IPS-15b (cell line): Measurements from ENCODE around the gene PTPN14.

Experiments
- H3K27me3 ChIP-seq: one replicate; pipeline ENCODE4 v1.6.1; 2013; ENCODE audit warnings: low read length; ENCODE audit not compliant: control insufficient read depth, insufficient read depth
- H3K36me3 ChIP-seq: one replicate; pipeline ENCODE4 v1.6.1; 2013; ENCODE audit warnings: low read length; ENCODE audit not compliant: control insufficient read depth, insufficient read depth
- H3K4me1 ChIP-seq: one replicate; pipeline ENCODE4 v1.6.1; 2013; ENCODE audit warnings: mild to moderate bottlenecking, low read length; ENCODE audit not compliant: control insufficient read depth, insufficient read depth
- H3K4me3 ChIP-seq: one replicate; pipeline ENCODE4 v1.5.1; 2013; ENCODE audit warnings: low read depth, low read length
- H3K9ac ChIP-seq: one replicate; pipeline ENCODE4 v1.6.1; 2013; ENCODE audit warnings: low read depth, mild to moderate bottlenecking, low read length
- H3K9me3 ChIP-seq: one replicate; pipeline ENCODE4 v1.6.1; 2013; ENCODE audit warnings: mild to moderate bottlenecking, low read length; ENCODE audit not compliant: control insufficient read depth, insufficient read depth

The PTPN14 gene

GRCh38 chr1:214454569-214455396 lies 96.6 kb downstream of the PTPN14 start:
- H3K9ac ChIP-seq = no peak overlapping the region
- peaks cover 16% of the 10 kb centered on the region for H3K4me1 ChIP-seq
- H3K9me3 ChIP-seq = no peaks in the 10 kb centered on the region
- no peaks in the 10 kb centered on the region for H3K27me3 ChIP-seq
- H3K36me3 ChIP-seq = no peaks in the 10 kb centered on the region
- H3K4me3 ChIP-seq = no peak overlapping the region

GRCh38 chr1:214453109-214453722 lies 98.2 kb downstream of the PTPN14 start:
- Histone ChIP-seq H3K4me3 (no peak overlapping the region), H3K36me3 (no peaks in the 10 kb centered on the region), H3K9ac (no peak overlapping the region), H3K27me3 (no peaks in the 10 kb centered on the region), H3K4me1 (peaks cover 18% of the 10 kb centered on the region), H3K9me3 (no peaks in the 10 kb centered on the region)

DNA sequence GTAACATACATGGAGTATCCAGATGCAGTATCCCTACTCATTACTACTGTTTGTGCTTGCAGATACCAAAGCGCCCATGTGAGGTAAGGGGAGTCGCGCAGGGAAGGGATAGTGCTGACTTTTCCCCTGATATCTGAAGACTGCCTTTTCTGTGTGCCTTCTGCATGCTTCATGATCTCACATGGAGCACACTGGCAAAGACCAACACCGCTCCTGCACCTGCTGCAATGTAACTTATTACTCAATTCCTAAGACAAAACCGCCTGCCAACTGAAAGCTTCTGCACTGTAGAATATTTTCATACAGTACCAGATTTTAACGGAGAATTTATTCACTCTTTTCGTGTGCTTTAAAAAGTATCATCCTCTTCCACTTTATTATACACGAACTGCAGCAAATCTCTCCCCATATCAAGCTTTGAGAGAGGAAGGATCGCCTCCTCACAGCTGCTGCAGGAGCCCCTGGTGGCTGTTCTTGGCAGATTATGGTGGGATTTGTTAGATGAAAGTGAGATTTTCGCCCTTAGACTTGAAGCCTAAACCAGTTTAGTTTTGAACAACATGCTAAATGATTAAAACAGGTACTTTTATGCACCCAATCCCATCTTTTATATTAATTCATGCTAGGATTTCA lies 99.1 kb downstream of the PTPN14 start:
- Histone ChIP-seq H3K27me3 (no peaks in the 10 kb centered on the region), H3K4me1 (peaks cover 25% of the 10 kb centered on the region), H3K9ac (no peak overlapping the region), H3K9me3 (no peaks in the 10 kb centered on the region), H3K4me3 (no peak overlapping the region), H3K36me3 (no peaks in the 10 kb centered on the region)

- no peak overlapping the region for H3K4me3 ChIP-seq
- peaks cover 32% of the 10 kb centered on the region for H3K4me1 ChIP-seq
- no peaks in the 10 kb centered on the region for H3K9me3 ChIP-seq
- H3K27me3 ChIP-seq = no peaks in the 10 kb centered on the region
- H3K36me3 ChIP-seq = no peaks in the 10 kb centered on the region
- H3K9ac ChIP-seq = no peak overlapping the region
Measured at GRCh38 chr1:214451596-214451995, 99.8 kb downstream of the PTPN14 start.

DNA sequence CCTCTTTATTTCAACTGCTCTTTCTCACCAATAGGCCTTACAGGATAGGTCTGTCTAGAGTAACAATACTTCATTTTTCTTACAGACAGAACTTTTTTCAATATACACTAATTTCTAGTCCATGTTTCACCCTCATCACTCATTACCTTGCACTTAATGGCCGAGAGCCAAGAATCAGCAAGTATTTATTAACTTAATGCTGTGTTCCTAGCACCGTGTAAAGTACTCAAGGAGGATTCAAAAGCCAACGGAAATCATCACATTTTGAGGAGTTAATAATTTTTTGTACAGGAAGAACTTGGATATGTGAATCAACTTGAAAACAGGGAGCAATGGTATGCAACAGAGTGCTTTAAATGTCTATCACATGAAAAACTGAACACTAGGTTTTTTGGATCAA lies 102.0 kb downstream of the PTPN14 start:
- no peaks in the 10 kb centered on the region for H3K36me3 ChIP-seq
- no peak overlapping the region for H3K9ac ChIP-seq
- no peaks in the 10 kb centered on the region for H3K27me3 ChIP-seq
- H3K4me3 ChIP-seq = no peak overlapping the region
- H3K9me3 ChIP-seq = no peaks in the 10 kb centered on the region
- peaks cover 37% of the 10 kb centered on the region for H3K4me1 ChIP-seq

DNA sequence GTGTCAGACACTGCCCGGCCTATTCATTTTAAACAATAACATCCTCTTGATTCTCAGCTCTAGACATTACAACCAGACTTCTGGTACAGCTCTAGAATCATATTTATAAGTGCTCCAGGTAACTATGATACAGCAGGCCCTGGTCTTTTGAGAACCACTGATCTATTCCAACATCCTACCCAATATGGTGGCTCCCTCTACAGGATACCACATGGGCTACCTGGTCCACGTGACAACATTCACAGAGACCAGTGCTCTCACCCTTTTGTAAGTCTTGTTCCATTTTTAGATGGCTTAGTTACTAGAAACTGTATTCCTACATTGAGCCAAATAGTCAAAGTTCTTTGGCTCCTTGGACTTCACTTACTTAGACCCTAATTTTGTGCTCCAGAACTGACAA lies 102.9 kb downstream of the PTPN14 start:
- no peaks in the 10 kb centered on the region for H3K27me3 ChIP-seq
- H3K4me1 ChIP-seq = peaks cover 37% of the 10 kb centered on the region
- no peak overlapping the region for H3K9ac ChIP-seq
- H3K9me3 ChIP-seq = no peaks in the 10 kb centered on the region
- H3K4me3 ChIP-seq = no peak overlapping the region
- no peaks in the 10 kb centered on the region for H3K36me3 ChIP-seq

GRCh38 chr1:214447557-214447871 lies 103.9 kb downstream of the PTPN14 start:
- no peaks in the 10 kb centered on the region for H3K36me3 ChIP-seq
- no peaks in the 10 kb centered on the region for H3K27me3 ChIP-seq
- H3K9me3 ChIP-seq = no peaks in the 10 kb centered on the region
- peaks cover 33% of the 10 kb centered on the region for H3K4me1 ChIP-seq
- no peak overlapping the region for H3K9ac ChIP-seq
- H3K4me3 ChIP-seq = no peak overlapping the region

DNA sequence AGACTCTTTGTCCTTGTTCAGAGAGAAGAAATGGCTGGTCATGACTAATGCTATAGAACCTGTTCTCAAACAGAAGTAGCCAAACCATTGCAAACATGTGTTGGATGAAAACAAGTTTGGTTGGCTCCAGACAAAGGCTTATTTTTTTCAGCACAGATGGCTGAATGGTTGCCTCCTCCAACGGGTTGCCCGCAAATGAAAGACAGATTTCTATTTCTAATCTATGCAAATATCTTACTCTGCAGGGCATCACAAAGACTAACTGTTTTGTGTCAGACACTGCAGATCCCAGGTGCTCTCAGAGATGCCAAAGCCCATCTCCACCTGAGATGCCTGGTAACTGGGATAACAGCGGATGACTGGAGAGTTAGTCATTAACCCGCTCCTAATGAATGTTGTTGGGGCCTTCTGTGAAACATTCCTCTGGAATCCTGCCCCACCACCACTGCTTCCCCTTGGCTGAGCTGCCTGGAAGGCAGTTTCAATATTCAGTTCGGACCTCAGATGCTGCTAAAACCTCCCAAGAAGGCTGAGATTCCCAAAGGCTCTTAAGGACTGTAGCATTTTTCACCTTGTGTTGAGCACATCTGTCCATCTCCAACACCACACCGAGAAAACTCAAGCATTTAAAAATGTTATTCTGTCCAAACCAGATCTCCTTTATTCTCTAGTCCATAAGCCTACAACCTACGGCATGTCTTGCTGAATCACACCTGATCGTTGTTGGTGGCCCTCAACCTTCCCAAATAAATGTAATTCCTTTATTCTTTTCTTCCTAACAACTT lies 104.4 kb downstream of the PTPN14 start:
- peaks cover 34% of the 10 kb centered on the region for H3K4me1 ChIP-seq
- H3K36me3 ChIP-seq = no peaks in the 10 kb centered on the region
- no peaks in the 10 kb centered on the region for H3K9me3 ChIP-seq
- no peaks in the 10 kb centered on the region for H3K27me3 ChIP-seq
- H3K4me3 ChIP-seq = peak overlapping the region; percentile 0
- H3K9ac ChIP-seq = no peak overlapping the region

DNA sequence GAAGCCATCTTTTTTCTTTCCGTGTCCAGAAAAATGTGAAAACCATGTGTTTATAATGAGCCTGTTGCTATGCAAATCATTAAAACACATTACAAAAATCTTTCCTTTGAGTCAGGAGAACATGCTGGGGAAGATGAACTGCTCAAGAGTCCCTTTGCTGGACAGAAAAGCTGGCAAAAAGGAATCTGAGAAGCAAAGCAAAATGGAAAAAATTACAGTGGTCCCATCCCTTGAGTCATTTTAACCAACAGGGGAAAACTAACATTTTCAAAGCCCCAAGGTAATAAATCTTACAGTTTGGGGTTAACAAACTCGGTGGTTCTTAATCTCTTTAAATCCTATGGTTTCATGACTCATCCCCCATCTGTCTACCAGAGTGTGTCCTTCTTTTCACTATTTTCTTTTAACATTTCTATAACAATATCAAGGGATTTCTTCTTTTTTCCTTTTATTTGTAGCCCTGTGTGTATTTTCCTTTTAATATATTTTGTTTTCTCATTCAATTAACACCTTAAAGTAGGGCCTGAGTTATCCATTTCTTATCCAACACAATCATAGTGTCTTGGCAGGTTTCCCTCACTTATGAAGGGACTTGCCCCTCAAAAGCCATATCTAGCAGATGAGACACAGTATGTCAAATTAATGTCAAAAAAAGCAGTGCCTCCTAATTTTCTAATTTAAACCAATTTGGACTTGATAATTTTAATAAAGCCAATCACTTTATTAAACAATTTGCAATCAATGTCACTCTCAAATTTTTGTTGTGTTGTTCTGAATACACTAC lies 105.4 kb downstream of the PTPN14 start:
- no peaks in the 10 kb centered on the region for H3K36me3 ChIP-seq
- no peaks in the 10 kb centered on the region for H3K27me3 ChIP-seq
- no peak overlapping the region for H3K4me3 ChIP-seq
- peak overlapping the region; percentile 30 for H3K9ac ChIP-seq
- H3K4me1 ChIP-seq = peaks cover 41% of the 10 kb centered on the region
- no peaks in the 10 kb centered on the region for H3K9me3 ChIP-seq

DNA sequence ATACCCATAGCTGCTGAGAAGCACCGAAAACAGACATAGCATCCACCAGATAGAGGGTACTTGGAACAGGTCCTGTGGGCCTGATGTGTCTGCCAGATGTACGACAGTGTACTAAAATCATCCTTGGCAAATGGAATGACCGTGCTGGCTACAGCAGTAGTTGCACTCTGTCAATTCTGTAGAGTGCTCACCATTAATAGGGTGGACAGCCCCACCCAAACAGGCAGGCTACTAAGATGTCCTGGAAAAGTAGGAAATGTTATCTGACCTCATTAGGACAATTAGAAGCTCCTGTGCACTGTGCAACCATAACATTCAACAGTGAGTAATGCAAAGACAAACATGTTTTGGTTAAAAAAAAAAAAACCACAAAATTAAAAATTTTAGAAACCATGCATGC lies 106.2 kb downstream of the PTPN14 start:
- H3K36me3 ChIP-seq = no peaks in the 10 kb centered on the region
- no peak overlapping the region for H3K9ac ChIP-seq
- H3K4me1 ChIP-seq = peaks cover 48% of the 10 kb centered on the region
- H3K9me3 ChIP-seq = no peaks in the 10 kb centered on the region
- H3K4me3 ChIP-seq = no peak overlapping the region
- no peaks in the 10 kb centered on the region for H3K27me3 ChIP-seq
